ENCODE measurements around the gene ZBED3. TPM values are rescaled to one million over a fixed set of nuclear protein-coding genes. Genes with fewer than 3 reads are reported as not detected.

Gene ZBED3
- total RNA-seq, 1 experiment from 2014 or later = 7.0 TPM

- Mint-ChIP-seq H3K36me3 (peaks cover 11% of the 10 kb centered on the region), H3K27me3 (ENCODE audit: low read depth) (no peaks in the 10 kb centered on the region), H3K4me3 (no peak overlapping the region), H3K27ac (no peak overlapping the region), H3K9me3 (peaks cover 11% of the 10 kb centered on the region), H3K4me1 (no peaks in the 10 kb centered on the region)
- ATAC-seq (no peak), DNase-seq (ENCODE audit: low spot score) (no peak)
- POLR2A ChIA-PET = no interaction called here
- CTCF ChIA-PET = no interaction called here
- TF ChIP-seq USF1 (CRISPR knock-in tag; IDR thresholded peaks at IDR 0.05) (no peak), FOXP1 (CRISPR knock-in tag; IDR thresholded peaks at IDR 0.05; ENCODE audit: borderline replicate concordance) (no peak)
Measured at GRCh38 chr5:77103457-77103856, 16.4 kb upstream of the ZBED3 start.

- peaks cover 11% of the 10 kb centered on the region for H3K9me3 Mint-ChIP-seq
- POLR2A ChIA-PET = no interaction called here
- CTCF ChIA-PET = no interaction called here
Measured at GRCh38 chr5:77102549-77102948, 15.5 kb upstream of the ZBED3 start.

GRCh38 chr5:77101298-77101697, 14.2 kb upstream of the ZBED3 start:
- Mint-ChIP-seq H3K9me3 (peaks cover 4% of the 10 kb centered on the region; the same call in 1 of the 2 replicates), H3K27me3 (ENCODE audit: low read depth) (no peaks in the 10 kb centered on the region), H3K4me1 (no peaks in the 10 kb centered on the region), H3K27ac (no peak overlapping the region), H3K4me3 (no peak overlapping the region), H3K36me3 (peaks cover 5% of the 10 kb centered on the region)
- ATAC-seq (no peak), DNase-seq (ENCODE audit: low spot score) (no peak)
- TF ChIP-seq ZSCAN18 (CRISPR knock-in tag; IDR thresholded peaks at IDR 0.05) (no peak), SP1 (CRISPR knock-in tag; conservative IDR thresholded peaks at IDR 0.05) (no peak), HMGXB4 (CRISPR knock-in tag; IDR thresholded peaks at IDR 0.05) (no peak), USF2 (CRISPR knock-in tag; IDR thresholded peaks at IDR 0.05) (no peak), TEAD1 (CRISPR knock-in tag; IDR thresholded peaks at IDR 0.05) (no peak), TEAD4 (CRISPR knock-in tag; IDR thresholded peaks at IDR 0.05) (no peak), KAT7 (CRISPR knock-in tag; IDR thresholded peaks at IDR 0.05; ENCODE audit: borderline replicate concordance) (no peak)
- ChIA-PET CTCF (no interaction called here), POLR2A (no interaction called here)

More at GRCh38 chr5:77102549-77102948, 15.5 kb upstream of the ZBED3 start:
- no peak for TF ChIP-seq NR2C2 (CRISPR knock-in tag; IDR thresholded peaks at IDR 0.05)
- H3K36me3 Mint-ChIP-seq = peaks cover 11% of the 10 kb centered on the region
- ATAC-seq = no peak
- no peak for DNase-seq (ENCODE audit: low spot score)
- H3K27ac Mint-ChIP-seq = no peak overlapping the region
- H3K4me1 Mint-ChIP-seq = no peaks in the 10 kb centered on the region
- H3K4me3 Mint-ChIP-seq = no peak overlapping the region
- no peaks in the 10 kb centered on the region for H3K27me3 Mint-ChIP-seq (ENCODE audit: low read depth)

GRCh38 chr5:77095189-77095588, 8.1 kb upstream of the ZBED3 start:
- Mint-ChIP-seq H3K9me3 (no peaks in the 10 kb centered on the region), H3K4me1 (no peaks in the 10 kb centered on the region), H3K4me3 (no peak overlapping the region), H3K36me3 (no peaks in the 10 kb centered on the region; the same call in 1 of the 2 replicates), H3K27ac (no peak overlapping the region), H3K27me3 (ENCODE audit: low read depth) (no peaks in the 10 kb centered on the region)
- no peak for ATAC-seq
- POLR2A ChIA-PET = no interaction called here
- DNase-seq (ENCODE audit: low spot score) = no peak
- CTCF ChIA-PET = no interaction called here
- TF ChIP-seq NR2C2 (CRISPR knock-in tag; IDR thresholded peaks at IDR 0.05) (no peak), ZNF423 (CRISPR knock-in tag; IDR thresholded peaks at IDR 0.05) (no peak), JAZF1 (CRISPR knock-in tag; IDR thresholded peaks at IDR 0.05) (no peak), TEAD4 (CRISPR knock-in tag; IDR thresholded peaks at IDR 0.05) (no peak), CDX4 (CRISPR knock-in tag; IDR thresholded peaks at IDR 0.05; ENCODE audit: borderline replicate concordance) (no peak), IRF2 (CRISPR knock-in tag; IDR thresholded peaks at IDR 0.05; ENCODE audit: borderline replicate concordance, low read depth) (no peak), ZNF671 (CRISPR knock-in tag; IDR thresholded peaks at IDR 0.05) (no peak), E2F1 (CRISPR knock-in tag; IDR thresholded peaks at IDR 0.05) (no peak), ZNF396 (CRISPR knock-in tag; IDR thresholded peaks at IDR 0.05; ENCODE audit: borderline replicate concordance) (no peak), TCF7 (CRISPR knock-in tag; IDR thresholded peaks at IDR 0.05; ENCODE audit: low read depth) (no peak), NFATC4 (CRISPR knock-in tag; IDR thresholded peaks at IDR 0.05) (no peak), E2F4 (CRISPR knock-in tag; IDR thresholded peaks at IDR 0.05; ENCODE audit: borderline replicate concordance, low read depth) (no peak), SP1 (CRISPR knock-in tag; conservative IDR thresholded peaks at IDR 0.05) (no peak), ZNF263 (CRISPR knock-in tag; IDR thresholded peaks at IDR 0.05; ENCODE audit: low read depth) (no peak), JUN (CRISPR knock-in tag; IDR thresholded peaks at IDR 0.05) (no peak), ZBTB21 (CRISPR knock-in tag; IDR thresholded peaks at IDR 0.05; ENCODE audit: borderline replicate concordance) (no peak)
